Heart left ventricle (tissue), 16 donors: ENCODE data around the gene LRFN4. TPM values are rescaled to one million over a fixed set of nuclear protein-coding genes. Genes with fewer than 3 reads are reported as not detected.

Experiments used
- ATAC-seq, 4 donors: fragments of 200-7000 bp; cut with Tn5 transposase; one replicate each; pipeline ENCODE4 v1.9.1; 2020 to 2022; ENCODE audit warnings: moderate library complexity in 4 of 4, mild to moderate bottlenecking in 3 of 4, moderate number of reproducible peaks in 1 of 4
- DNase-seq, 5 donors: peaks; one replicate each; pipeline ENCODE4 v3.0.0-alpha.2; 2020
- H3K27ac ChIP-seq, 12 donors: fragments of 200-600 bp; sonication (generic) in 4 of 12; one replicate each; pipeline versions ENCODE4 v1.5.0 to v1.8.0; 2016 to 2022; ENCODE audit warnings: mild to moderate bottlenecking in 2 of 12
- H3K27me3 ChIP-seq, 9 donors: fragments of 200-600 bp; sonication (generic) in 2 of 9; one replicate each; pipeline versions ENCODE4 v1.5.1 to v1.8.0; 2016 to 2022; ENCODE audit warnings: mild to moderate bottlenecking in 3 of 9
- H3K36me3 ChIP-seq, 9 donors: fragments of 200-600 bp; sonication (generic) in 2 of 9; one replicate each; pipeline versions ENCODE4 v1.5.0 to v1.8.0; 2018 to 2022; ENCODE audit warnings: mild to moderate bottlenecking in 2 of 9
- H3K4me1 ChIP-seq, 12 donors: fragments of 200-600 bp; sonication (generic) in 4 of 12; one replicate each; pipeline versions ENCODE4 v1.5.0 to v1.8.0; 2016 to 2022; ENCODE audit warnings: mild to moderate bottlenecking in 3 of 12
- H3K4me3 ChIP-seq, 12 donors: fragments of 200-600 bp; sonication (generic) in 4 of 12; one replicate each; pipeline versions ENCODE4 v1.5.0 to v1.8.0; 2017 to 2022; ENCODE audit warnings: mild to moderate bottlenecking in 9 of 12, moderate library complexity in 4 of 12
- H3K9me3 ChIP-seq, 12 donors: fragments of 200-600 bp; sonication (generic) in 4 of 12; one replicate each; pipeline versions ENCODE4 v1.5.0 to v1.8.0; 2016 to 2022; ENCODE audit warnings: mild to moderate bottlenecking in 1 of 12
- POLR2A ChIP-seq, 2 donors: fragments of 450-650 bp; IDR thresholded peaks; one replicate each; pipeline ENCODE4 v1.6.1; 2017; ENCODE audit warnings: antibody characterized with exemption in 2 of 2, mild to moderate bottlenecking in 2 of 2, moderate library complexity in 2 of 2
- WGBS, 4 donors: extraction: QIAGEN DNeasy Blood & Tissue Kit in 2 of 4; methylation state at CpG; one replicate each; pipeline versions ENCODE4 v1.1.5 to v1.1.7; 2013 to 2018; 5-methylcytosine and 5-hydroxymethylcytosine counted together
- intact Hi-C, 10 donors: fragments of 100-400 bp; cut with DNase I; formaldehyde crosslinking; loops; one replicate each; pipeline versions ENCODE4 v1.11.1 to v1.14.2; 2022
- polyA plus RNA-seq, 2 donors: library from polyadenylated mRNA; stranded (reverse); fragments of 200-250 nt; gene quantifications; one replicate each; pipeline ENCODE4 v1.2.3, GENCODE V29; 2013
- total RNA-seq, 9 donors: library from RNA; depleted of rRNA in 2 of 9; stranded (reverse); fragments of >200 nt in 2 of 9; fragmentation: NEBNext Ultra II Directional in 3 of 9; extraction: Animal tissue kit (Norgen Biotek cat#: 25700) in 3 of 9; gene quantifications; one replicate each; pipeline versions ENCODE4 v1.1.0 to v1.2.4, GENCODE V29; 2016 to 2023
- TF ChIP-seq, protein P1 (sequence below), 12 donors: fragments of 200-600 bp; sonication (generic) in 4 of 12; IDR thresholded peaks; one replicate each; pipeline versions ENCODE4 v1.5.0 to v1.8.0; 2018 to 2022; ENCODE audit warnings: antibody characterized with exemption in 12 of 12, mild to moderate bottlenecking in 5 of 12
- donor health status: ischemic (EF 13 %, LVEDD 7.1; RV severe dilation, severe dysfunction).
- donor health status: healthy with polysubstance abuse.
- donor health status: DM: no; HTN: yes; CAD: no.
- donor health status: DM: no; HTN: no; CAD: no.
- donor health status: ischemic (EF 25% LVEDD 6.9; RV normal size, moderate dysfunction).
- donor health status: ischemic (EF 25% LVEDD 5.7; RV mildly dilated, moderate dysfunction).
- donor health status: healthy.
- donor health status: DM: yes; HTN: yes; CAD: no.
- donor health status: ischemic (EF 35%, LVEDD 5.7; RV mildly dilated, moderate dysfunction).
- donor health status: nonischemic (EF 11% LVEDD 7.7; RV severe dilation, severe dysfunction).
- donor health status: DM: yes; HTN: yes; CAD: no.
- donor health status: PGD.
- donor health status: ischemic (EF 29% LVEDD 5.4; RV normal size, mild dysfunction).
- donor health status: nonischemic (EF 23%, LVEDD 6.1; RV moderate dilation, normal function).

The LRFN4 gene
- total and polyA plus RNA-seq, 11 donors = 8.2 to 22.1 (median 15.4) TPM

DNA sequence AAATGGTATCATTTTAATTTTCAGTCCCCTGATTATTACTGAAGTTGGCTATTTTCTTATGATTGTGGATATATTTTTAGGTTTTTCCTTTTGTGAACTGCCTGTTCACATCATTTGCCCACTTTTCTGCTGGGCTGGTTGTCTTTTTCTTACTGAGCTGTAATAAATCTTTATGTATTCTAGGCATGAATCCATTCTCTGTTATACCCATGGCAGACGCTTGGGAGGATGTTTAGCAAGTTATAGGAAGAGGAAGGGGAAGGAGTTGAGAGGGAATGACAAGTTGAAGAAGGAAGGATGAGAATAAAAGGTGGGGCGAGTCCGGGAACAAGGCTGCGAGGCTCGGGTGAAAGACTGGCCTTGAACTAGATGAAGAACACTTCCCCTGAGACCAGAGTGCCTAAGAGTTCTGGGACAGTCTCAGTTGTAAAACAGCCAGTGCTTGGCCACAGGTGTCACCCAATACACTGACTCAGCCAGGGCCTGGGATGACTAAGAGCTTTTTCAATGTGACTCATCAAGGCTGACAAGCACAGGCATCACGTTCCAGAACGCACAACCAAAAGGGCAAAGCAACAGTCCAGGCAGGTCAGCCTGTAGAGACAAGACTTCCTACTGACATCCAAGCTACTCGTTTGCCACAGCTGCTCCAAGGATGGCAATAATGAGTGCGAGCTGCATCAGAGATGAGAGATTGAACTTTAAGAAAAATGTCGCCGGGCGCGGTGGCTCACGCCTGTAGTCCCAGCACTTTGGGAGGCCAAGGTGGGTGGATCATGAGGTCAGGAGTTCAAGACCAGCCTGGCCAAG is 35.2 kb downstream of the LRFN4 start:
- Histone ChIP-seq H3K36me3 (no peaks in the 10 kb centered on the region), H3K27ac (no peak overlapping the region), H3K4me3 (no peak overlapping the region), H3K27me3 (no peaks in the 10 kb centered on the region), H3K4me1 (peaks cover 0 to 5% (median 0%) of the 10 kb centered on the region in 12 donors), H3K9me3 (no peaks in the 10 kb centered on the region)
- ATAC-seq (peak in 3 of 4 donors; percentile 71 to 94 (median 90)), DNase-seq (peak in 2 of 5 donors; percentile 32 to 63)
- WGBS, 4 donors = 77 to 82% (median 80%) methylated on average over 14 of the region's 14 CpGs
- intact Hi-C loops = no loop called here
- TF ChIP-seq POLR2A (IDR thresholded peaks at IDR 0.05) = no peak
- TF ChIP-seq, protein P1, sequence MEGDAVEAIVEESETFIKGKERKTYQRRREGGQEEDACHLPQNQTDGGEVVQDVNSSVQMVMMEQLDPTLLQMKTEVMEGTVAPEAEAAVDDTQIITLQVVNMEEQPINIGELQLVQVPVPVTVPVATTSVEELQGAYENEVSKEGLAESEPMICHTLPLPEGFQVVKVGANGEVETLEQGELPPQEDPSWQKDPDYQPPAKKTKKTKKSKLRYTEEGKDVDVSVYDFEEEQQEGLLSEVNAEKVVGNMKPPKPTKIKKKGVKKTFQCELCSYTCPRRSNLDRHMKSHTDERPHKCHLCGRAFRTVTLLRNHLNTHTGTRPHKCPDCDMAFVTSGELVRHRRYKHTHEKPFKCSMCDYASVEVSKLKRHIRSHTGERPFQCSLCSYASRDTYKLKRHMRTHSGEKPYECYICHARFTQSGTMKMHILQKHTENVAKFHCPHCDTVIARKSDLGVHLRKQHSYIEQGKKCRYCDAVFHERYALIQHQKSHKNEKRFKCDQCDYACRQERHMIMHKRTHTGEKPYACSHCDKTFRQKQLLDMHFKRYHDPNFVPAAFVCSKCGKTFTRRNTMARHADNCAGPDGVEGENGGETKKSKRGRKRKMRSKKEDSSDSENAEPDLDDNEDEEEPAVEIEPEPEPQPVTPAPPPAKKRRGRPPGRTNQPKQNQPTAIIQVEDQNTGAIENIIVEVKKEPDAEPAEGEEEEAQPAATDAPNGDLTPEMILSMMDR (IDR thresholded peaks at IDR 0.05) = no peak

DNA sequence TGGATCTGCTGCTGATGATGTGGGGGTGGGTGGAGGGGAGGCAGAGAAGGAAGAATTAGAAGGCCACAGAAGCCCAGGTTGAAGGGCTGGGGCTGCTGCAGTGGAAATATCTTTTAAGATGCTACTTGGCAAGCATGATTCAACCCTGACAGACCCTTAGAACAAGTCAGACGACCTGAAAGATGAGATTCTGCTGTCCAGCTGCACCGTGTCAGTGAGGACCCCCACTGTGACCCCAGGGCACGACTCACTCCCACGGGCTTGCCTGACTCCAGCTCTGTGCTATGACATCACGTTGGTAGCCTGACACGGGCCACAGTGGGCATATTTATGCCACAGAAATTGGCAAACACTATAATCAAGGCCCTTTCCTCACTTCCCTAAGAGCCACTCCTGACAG is 36.0 kb downstream of the LRFN4 start:
- Histone ChIP-seq H3K4me3 (no peak overlapping the region), H3K9me3 (no peaks in the 10 kb centered on the region), H3K36me3 (no peaks in the 10 kb centered on the region), H3K27me3 (no peaks in the 10 kb centered on the region), H3K27ac (no peak overlapping the region), H3K4me1 (no peaks in the 10 kb centered on the region)
- DNase-seq (no peak), ATAC-seq (no peak)
- no peak for TF ChIP-seq POLR2A (IDR thresholded peaks at IDR 0.05)
- TF ChIP-seq, protein P1 (IDR thresholded peaks at IDR 0.05) = no peak
- intact Hi-C loops = no loop called here
- 54 to 60% (median 58%) methylated on average over 6 of the region's 6 CpGs for WGBS, 4 donors

DNA sequence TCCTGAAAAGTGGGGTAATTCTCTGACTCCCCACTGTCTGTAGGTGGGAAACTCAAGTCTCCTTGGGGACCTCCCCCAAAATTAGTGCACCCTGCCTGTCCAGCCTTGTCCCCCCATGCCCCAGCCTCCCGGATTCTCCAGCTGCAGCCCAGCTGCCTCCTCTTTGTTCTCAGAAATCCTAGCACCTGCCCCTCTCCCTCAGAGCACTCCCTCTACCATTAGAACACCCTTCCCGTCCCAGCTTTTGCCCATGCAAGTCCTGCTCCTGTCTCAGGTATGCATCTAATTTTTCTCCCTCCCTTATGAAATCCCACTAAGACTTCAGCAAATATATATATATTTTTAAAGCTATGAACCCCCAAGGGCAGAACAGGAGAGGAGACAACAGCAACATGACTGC is 37.3 kb downstream of the LRFN4 start:
- DNase-seq (peak in 1 of 5 donors; percentile 13), ATAC-seq (no peak)
- Histone ChIP-seq H3K27me3 (no peaks in the 10 kb centered on the region), H3K4me1 (no peaks in the 10 kb centered on the region), H3K4me3 (no peak overlapping the region), H3K9me3 (no peaks in the 10 kb centered on the region), H3K27ac (no peak overlapping the region), H3K36me3 (no peaks in the 10 kb centered on the region)
- intact Hi-C loops = no loop called here
- no peak for TF ChIP-seq POLR2A (IDR thresholded peaks at IDR 0.05)
- 79 to 87% (median 85%) methylated on average over 2 of the region's 2 CpGs for WGBS, 4 donors

DNA sequence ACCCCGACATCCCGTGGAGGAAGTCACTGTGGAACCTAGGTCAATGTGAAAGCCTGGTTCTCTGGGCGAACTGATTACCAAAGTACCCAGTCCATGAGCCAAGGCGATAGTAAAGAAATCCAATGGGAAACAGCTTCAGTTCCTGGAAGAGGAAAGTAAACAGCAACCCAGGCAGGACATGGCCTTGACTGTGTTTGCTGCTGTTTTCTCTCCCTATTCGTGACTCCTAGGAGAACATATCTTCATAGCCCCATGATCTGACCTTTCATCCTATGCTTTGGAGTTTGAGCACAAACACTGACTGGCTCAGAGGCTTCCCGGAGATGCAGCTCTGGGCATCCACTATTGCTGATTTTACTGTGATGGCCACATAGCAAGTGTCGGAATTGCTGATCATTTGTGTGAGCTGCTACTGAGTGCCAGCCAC is 45.1 kb downstream of the LRFN4 start:
- Histone ChIP-seq H3K9me3 (no peaks in the 10 kb centered on the region), H3K36me3 (no peaks in the 10 kb centered on the region), H3K4me1 (peaks cover 0 to 9% (median 0%) of the 10 kb centered on the region in 12 donors), H3K27ac (no peak overlapping the region), H3K27me3 (no peaks in the 10 kb centered on the region), H3K4me3 (no peak overlapping the region)
- 89 to 92% (median 91%) methylated on average over 7 of the region's 7 CpGs for WGBS, 4 donors
- no peak for TF ChIP-seq POLR2A (IDR thresholded peaks at IDR 0.05)
- TF ChIP-seq, protein P1 (IDR thresholded peaks at IDR 0.05) = no peak
- no peak for DNase-seq
- intact Hi-C loops = no loop called here
- no peak for ATAC-seq
